HG02610 (cell line): ENCODE measurements around the gene LIMS2.

Source experiments
- ATAC-seq: cut with Tn5 transposase; IDR thresholded peaks from one replicate; pipeline ENCODE4 v1.9.1; 2021; ENCODE audit warnings: mild to moderate bottlenecking, moderate library complexity; ENCODE audit not compliant: unreplicated experiment

Gene LIMS2

DNA sequence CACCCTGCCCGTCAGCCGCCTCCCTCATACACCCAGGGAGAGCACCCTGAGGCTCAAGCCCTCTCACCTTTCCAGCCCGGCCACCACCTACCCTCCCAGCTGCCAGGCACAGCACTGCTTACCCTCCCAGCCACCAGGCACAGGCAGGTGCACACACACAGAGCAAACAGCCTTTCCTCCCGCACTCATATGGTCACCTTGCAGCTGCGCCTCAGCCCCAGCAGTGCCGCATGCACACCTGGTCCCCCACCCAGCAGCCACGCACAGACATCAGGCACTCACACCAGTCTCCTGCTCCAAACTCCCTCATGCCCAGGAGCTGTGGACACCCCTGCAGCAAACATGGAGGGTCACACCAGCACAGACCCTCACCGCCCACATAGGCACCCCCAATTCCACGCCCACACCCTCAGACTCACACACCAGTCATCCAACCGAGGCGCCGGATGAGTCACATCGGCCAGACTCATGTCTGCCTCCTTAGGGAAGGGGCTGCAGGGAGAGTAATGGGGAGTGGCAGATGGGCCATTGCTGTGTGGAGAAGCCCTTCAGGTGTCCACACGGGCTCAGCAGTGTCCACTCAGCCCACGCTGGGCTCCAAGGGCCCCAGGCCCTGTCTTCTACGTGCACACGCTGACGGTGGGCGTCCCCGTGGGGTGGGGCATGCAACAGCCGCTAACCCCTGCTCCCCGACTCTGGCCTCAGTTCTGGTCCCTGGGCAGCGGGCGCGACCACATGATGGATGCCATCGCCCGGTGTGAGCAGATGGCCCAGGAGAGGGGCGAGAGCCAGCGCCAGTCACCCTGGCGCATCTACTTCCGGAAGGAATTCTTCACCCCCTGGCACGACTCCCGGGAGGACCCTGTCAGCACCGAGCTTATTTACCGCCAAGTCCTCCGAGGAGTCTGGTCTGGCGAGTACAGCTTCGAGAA is 51.7 kb downstream of the LIMS2 start:
- no peak for ATAC-seq

DNA sequence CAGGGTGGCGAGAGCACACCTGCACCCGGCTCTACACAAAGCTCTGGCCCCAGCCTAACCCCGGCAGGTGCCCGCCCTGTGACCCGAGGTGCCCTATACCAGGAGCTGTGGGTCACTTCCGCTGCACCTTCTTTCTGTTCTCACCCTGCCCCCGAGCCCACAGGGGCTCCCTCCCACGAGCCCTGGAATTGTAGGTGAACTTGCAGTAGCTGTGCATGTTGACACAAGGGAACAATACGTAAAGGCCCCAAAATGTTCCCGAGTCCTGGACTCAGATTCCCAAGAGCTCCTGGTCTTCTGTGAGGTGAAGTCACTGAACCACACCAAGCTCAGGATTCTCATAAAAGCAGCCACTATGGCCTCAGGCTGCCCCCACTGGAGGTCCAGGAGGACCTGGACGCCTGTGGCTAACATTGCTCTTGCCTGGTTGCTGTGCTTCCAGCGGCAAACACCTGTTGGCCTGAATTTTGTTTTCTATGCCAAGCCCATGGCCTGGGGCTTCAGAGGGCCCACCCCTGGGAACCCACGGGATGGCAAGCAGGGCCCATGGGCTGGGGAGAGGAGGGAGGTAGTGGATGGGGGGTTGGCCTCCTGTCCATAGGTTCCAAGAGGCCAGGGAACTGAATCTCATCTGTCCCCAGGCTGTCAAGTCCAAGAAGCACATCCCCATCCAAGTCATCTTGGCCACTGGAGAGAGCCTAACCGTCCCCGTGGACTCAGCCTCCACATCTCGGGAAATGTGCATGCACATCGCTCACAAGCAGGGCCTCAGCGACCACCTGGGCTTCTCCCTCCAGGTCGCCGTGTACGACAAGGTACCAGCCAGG is 52.6 kb downstream of the LIMS2 start:
- ATAC-seq = no peak

DNA sequence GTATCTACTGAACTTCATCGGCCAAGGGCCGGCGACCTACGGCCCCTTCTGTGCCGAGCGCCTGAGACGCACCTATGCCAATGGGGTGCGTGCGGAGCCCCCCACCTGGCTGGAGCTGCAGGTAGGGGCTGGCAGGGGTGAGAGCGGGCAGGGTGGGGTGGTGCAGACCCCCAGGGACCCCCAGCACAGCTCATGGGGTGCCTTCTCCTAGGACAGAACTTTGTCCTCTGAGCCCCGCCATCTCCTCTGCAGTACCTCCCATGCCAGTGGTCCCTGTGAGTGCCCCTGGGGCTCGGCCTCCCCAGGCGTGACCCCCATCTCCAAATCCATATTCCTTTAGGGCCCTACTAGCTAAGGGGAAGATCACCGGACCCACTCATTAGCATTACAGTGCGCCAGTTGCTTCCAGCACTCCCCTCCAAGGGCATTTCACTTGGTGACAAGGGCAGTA is 53.3 kb downstream of the LIMS2 start:
- ATAC-seq = no peak

DNA sequence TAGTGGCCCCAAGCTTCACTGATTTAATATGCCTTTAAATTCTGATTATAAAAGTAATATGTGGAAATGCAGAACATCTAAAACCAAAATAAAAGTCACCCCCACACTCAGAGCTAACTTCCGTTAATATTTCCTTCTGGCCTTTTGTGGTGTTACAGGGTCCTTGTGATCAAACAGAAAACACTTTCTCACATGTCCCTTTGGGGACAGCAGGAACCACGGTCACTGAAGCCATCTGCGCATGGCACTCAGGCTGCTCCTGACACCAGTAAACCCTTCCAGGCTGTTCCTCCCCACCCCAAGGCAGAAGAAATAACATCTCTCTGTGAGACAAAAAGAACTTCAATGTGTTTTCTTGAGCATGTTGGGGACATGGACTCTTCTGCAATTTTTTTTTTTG is 54.5 kb downstream of the LIMS2 start:
- no peak for ATAC-seq

DNA sequence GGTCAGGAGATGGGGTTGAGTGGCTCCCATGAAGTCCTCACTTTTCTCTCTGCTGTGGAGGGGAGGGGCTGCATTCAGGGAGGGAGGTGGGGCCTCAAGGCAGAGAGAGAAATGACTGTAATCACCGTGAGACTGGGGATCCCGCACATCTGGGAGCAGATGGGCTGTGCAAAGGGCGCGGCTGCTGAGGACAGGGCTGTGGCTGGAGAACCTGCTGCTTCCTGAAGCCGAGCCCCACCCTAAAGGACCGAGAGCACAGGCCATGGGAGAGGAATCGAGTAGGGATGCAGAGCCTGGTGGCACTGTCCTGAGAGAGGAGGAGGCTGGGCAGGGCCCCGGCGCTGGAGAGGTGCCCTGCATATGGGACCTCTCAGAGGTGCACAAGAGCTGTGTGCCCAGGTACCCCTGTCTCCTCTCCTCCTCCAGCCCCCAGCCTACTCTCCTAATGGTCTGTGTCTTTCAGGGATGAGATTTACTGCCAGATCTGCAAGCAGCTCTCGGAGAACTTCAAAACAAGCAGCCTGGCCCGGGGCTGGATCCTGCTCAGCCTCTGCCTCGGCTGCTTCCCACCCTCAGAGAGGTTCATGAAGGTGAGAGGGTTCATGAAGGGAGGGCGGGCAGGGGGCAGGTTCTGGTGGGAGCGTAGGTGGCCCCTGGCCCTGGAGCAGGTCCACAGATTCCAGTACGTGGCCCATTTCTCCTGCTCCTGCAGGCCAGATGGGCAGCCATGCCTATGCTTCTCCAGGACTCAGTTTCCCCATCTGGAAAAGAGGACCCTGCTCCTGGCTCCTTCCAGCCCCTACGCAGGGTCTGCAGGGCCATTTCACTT is 55.2 kb downstream of the LIMS2 start:
- ATAC-seq = no peak

DNA sequence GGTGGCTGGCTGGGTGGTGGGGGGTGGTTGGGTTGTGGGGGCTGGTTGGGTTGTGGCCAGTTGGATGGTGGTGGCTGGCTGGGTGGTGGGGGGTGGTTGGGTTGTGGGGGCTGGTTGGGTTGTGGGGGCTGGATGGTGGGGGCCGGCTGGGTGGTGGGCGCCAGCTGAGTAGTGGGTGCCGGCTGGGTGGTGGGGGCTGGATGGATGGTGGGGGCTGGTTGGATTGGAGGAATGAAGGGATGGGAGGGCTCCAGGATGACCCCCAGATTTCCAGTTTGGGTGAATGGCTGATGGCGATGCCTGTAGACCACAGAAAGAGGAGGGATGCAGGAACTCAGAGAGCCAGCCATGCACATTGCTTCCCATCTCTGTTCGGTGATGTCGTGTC is 56.1 kb downstream of the LIMS2 start:
- no peak for ATAC-seq

DNA sequence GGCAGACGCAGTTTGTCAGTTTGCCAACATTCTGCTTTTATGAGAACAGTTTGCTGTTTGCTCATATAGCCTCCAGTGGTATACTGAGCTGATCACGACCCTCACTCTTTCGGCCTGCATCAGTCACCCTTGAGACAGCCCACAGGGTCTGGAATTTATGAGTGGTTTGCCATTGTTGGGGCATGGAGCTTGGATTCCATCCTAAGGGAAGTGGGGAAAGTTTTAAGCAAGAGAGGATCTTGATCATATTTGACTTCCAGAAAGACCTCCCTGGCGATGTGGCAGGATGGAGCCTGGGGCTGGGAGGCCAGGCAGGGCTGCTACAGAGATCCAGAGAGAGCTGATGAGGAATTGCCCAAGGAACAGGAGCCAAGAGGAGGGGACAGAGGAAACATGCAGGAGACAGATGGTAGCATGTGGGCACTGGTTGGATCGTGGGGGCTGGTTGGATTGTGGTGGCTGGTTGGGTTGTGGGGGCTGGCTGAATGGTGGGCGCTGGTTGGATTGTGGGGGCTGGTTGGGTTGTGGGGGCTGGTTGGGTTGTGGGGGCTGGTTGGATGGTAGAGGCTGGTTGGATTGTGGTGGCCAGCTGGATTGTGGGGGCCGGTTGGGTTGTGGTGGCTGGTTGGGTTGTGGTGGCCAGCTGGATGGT is 56.7 kb downstream of the LIMS2 start:
- no peak for ATAC-seq

DNA sequence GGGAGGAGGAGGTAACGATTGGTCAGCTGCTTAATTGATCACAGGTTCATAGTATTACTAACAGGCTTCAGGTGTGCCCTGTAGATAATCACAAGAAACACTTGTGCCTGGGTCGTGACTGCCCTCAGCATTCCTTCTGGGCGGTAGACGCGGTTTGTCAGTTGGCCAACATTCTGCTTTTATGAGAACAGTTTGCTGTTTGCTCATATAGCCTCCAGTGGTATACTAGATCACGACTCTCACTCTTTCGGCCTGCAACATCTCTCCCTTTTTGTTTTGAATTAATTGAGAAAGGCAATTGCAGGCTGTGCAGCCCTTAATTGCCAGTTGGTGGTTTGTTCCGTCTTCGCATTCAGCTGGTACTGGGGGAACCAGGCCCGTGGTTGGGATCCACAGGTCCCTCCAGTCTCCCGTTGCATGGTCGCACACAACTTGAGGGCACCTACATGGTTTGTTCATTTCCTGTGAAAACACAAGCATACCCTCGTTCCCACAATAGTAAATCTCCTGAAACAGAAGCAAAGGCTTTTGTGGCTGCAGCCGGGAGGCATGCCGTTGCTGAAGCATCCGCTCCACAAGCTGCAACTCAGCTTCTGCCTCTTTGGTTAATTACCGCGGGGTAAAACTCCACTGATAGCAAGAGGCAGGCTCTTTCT is 59.7 kb downstream of the LIMS2 start:
- no peak for ATAC-seq

DNA sequence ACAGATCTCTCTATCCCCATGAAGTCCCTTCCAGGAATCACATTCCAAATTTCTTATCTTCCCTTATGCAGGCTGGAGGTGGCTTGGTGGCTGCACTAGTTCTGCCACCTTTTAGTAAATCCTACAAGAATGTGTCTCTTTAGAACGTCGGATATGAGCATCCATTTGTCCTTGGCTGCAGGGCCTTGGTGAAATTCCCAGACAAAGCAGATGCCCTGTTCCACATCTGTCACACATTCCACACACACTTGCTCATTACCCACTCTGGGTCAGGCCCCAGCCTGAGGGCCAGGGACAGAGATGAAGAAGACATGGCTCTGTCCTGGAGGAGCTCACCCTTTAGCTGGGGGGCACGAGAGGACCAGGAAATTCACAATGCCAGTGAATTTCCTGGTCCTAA is 60.6 kb downstream of the LIMS2 start:
- no peak for ATAC-seq

DNA sequence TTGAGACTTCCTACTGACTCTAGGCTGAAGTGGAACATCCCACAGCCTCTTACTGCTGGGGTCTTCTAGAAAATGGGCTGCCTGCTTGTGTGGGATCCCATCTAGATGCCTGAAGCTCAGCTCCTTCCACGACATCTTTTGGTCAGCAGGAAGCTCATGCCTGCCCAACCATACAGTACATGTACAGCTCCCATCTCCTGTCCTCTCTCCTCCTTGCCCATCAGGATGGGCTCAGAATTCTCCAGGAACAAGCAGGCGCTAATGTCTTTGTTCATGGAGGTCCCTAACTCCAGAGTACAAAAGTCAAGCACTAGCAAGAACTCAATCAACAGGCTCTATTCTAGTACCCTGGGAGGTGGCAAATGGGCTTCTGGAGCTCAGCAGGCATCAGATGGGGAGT is 61.1 kb downstream of the LIMS2 start:
- ATAC-seq = no peak

DNA sequence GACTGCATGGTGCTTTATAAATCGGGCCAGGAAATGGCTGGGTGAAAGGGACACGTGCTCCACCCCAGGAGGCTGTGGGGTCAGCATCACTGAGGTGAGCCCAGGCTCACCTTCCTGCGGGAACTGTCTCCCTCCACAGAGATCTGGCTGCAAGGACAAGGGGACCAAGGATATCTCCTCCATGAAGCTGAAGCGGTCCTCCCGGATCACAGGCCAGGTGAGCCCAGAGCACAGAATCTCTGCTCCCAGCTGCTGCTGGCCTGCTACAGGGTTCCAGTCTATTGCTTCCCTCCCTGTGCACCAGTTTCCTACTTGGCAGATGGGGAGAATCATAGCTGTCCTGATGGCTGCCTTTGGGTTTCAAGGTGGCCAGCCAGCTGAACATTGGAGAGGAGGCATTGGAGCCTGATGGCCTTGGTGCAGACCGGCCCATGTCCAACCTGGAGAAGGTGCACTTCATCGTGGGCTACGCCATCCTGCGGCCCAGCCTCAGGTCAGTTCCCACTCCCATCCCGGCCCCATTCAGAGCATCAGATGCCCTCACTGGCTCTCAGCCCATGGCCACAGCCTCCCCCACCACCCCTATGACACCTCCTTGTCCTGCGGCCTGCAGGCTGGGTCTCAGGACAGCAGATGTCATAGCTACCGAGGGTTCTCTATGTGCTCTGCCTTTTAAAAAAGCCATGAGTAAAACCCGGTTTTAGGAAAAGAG is 63.1 kb downstream of the LIMS2 start:
- no peak for ATAC-seq

DNA sequence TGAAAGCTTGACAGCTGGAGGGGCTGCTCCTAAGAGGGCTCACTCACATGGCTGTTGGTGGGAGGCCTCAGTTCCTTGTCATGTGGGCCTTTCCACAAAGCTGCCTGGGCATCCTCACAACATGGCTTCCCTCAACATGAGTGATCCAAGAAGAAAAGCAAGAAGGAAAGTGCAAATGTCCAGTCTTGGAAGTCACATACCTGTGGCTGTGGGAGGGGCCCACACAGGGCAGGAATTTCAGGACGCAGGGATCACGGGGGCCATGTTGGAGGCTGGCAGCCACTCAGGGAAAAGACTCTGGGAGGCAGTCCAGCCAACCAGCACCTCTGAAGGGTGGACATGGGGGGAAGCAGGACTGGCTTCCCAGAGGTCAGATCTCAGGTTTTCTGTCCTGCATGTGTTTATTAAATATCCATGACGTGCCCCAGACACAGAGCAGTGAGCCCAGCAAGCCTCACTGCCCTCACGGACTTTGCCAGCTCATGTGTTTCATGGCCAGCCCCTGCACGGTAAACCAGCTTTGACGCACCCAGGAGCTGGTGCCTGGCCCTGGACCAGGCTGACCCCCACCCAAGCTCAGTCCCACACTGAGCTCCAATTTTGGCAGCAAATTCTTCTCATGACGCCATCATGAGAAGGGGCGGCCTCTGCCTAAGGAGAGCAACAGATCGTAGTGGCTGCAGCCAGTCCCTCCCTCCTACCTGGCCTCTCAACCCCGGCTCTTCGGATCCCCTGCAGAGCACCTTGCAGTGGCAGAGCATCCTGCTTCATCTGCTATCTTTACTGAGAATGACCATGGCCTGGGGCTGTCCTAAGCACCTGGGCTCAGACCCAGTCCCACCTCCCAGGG is 64.0 kb downstream of the LIMS2 start:
- no peak for ATAC-seq

DNA sequence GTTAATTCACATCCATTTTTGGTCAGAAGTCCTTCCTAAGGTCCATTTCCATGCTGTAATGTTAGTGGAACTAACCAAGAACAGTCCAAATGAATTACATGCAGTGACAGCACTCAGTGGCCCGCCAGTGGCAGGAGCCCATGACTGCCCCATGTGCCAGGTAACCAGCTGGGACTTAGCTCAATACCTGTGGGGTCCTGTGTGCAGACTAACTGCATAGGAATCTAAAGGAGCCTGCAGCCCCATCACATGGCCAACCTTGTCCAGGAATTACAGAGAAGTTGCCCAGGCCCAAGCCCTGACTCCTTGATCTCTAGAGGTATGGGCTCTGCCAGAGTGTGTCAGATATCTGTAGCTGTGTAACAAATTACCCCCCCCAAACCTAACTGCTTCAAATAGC is 64.8 kb downstream of the LIMS2 start:
- ATAC-seq = no peak

DNA sequence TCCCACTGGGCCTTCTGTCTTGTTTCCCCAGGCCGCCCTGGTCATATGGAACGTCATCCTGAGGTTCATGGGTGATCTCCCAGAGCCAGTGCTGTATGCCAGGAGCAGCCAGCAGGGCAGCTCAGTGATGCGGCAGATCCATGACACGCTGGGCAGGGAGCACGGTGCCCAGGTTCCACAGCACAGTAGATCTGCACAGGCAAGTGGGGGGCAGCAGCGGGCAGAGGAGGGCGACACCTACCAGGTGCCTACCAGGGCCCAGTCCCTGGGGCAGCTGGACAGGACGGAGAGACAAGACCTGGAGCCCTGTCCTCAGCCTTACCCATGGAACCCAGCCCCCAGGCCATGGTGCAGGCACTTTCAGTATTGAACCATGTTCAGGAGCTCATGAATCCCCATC is 65.5 kb downstream of the LIMS2 start:
- no peak for ATAC-seq

DNA sequence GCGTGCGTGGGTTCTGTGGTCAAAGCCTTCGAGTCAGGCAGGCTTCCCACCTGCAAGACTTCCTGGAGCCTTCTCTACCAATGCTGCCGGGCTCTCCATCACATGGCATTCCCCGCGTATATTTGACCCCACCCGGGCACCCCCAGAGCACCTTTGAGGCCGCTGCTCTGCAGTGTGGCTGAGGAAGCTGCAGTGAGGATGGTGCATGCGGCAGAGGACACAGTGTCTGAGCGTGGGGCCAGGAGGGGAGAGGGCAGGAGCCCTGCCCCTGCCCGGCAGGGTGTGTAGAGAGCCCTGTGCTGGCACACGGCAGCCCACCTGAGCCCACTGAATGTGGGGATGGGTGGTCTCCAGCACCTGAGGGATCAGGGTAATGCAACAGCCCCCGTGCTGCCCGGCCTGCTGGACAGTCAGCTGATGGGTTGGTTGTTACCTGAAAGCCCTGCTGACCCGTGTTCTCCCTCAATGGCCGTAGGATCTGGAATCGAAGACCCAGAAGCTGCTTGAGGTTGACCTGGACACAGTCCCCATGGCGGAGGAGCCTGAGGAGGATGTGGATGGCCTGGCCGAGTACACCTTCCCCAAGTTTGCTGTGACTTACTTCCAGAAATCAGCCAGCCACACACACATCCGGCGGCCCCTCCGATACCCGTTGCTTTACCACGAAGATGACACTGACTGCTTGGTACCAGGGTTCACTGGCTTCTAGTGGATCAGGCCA is 66.1 kb downstream of the LIMS2 start:
- no peak for ATAC-seq

DNA sequence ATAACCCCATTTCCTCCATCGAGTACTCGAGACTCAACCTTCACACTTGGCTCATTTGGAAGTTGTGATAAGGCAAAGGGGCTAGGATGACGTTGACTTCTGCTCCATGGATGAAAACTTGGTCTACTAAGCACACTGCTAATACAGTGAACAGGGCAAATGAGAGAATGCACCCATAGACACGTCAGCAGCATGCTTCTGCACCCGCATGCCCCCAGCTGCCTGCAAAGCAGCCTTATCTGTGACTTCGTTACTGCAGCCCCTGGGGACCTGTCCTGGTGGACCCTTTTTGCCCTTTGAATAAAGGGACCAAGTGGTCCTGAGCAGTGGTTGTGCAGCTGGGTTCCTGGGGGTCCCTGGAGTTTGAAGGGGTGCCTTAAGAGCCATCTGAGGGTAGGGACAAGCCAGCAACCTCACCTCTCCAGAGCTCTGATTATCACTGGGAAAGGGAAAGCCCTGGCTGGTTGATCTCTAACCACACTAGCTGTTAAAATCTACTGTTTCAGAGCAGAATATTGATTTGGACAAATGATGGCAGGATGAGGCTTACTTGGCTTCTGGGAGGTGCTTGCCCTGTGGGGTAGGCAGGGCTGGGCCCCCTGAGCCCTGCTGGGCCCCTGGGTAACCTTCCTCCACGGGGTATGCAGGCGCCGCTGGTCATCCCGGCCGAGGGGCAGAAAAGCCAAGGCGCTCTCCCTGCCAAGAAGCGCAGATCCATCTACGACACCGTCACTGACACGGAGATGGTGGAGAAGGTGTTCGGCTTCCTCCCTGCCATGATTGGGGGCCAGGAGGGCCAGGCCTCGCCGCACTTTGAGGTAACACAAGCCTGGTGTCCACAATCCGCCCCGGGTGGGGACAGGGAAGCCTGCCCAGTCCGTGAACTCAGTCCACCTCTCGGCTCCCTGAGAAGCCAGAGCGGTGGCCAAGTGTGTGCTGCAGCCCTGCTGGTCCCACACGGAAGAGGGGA is 67.0 kb downstream of the LIMS2 start:
- no peak for ATAC-seq

DNA sequence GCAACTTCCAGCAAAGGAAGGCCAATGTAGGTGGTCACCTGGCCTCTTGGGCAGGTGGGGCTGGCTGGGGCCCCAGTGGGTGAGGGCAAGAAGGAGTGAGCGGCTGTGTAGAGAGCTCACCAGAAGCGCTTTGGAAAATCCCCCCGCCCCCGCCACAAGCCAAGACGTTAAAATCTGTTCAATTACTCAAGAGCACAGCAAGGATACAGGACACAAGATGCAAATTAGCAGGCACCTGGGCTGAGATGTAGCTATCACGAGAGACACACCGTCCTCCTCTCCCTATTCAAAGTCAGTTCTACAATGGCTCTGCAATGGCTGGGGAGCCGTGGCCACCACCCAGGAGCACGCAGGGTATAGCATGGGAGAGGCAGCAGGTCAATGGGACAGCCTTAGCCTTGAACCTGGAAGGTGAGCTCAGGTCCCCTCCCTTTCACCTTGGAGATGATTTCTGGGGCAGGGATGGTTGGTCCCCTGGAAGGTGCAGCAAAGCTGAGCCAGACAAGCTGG is 67.9 kb downstream of the LIMS2 start:
- ATAC-seq = no peak
